Measurements from ENCODE around the gene COG3. TPM values are rescaled to one million over a fixed set of nuclear protein-coding genes. Genes with fewer than 3 reads are reported as not detected.
A peak's percentile ranks its signal among the peaks of the same experiment; 100 is the strongest.

The COG3 gene
- total RNA-seq, 1 experiment from 2014 or later: 15.2 TPM

GRCh38 chr13:45519493-45519892 is 54.8 kb downstream of the COG3 start:
- Histone ChIP-seq H3K9me3 (no peaks in the 10 kb centered on the region), H3K4me3 (no peak overlapping the region), H3K27me3 (no peaks in the 10 kb centered on the region), H3K36me3 (peaks cover 65% of the 10 kb centered on the region)
- no peak for DNase-seq

- DNase-seq: no peak
- Histone ChIP-seq H3K36me3 (peaks cover 59% of the 10 kb centered on the region), H3K9me3 (no peaks in the 10 kb centered on the region), H3K4me3 (no peak overlapping the region), H3K27me3 (no peaks in the 10 kb centered on the region)
Observed at GRCh38 chr13:45521297-45521696, 56.6 kb downstream of the COG3 start.

- Histone ChIP-seq H3K27me3 (no peaks in the 10 kb centered on the region), H3K4me3 (no peak overlapping the region), H3K36me3 (peaks cover 58% of the 10 kb centered on the region), H3K9me3 (no peaks in the 10 kb centered on the region)
- DNase-seq: no peak
Observed at GRCh38 chr13:45522571-45522970, 57.8 kb downstream of the COG3 start.

GRCh38 chr13:45527699-45528462 is 63.1 kb downstream of the COG3 start:
- Histone ChIP-seq H3K4me3 (no peak overlapping the region), H3K36me3 (peaks cover 64% of the 10 kb centered on the region), H3K27me3 (no peaks in the 10 kb centered on the region), H3K9me3 (no peaks in the 10 kb centered on the region)
- no peak for DNase-seq

- Histone ChIP-seq H3K4me3 (no peak overlapping the region), H3K27me3 (no peaks in the 10 kb centered on the region), H3K36me3 (peaks cover 61% of the 10 kb centered on the region), H3K9me3 (no peaks in the 10 kb centered on the region)
- DNase-seq: no peak
Observed at GRCh38 chr13:45529758-45530157, 65.0 kb downstream of the COG3 start.

- no peak for DNase-seq
- H3K36me3 ChIP-seq: peaks cover 44% of the 10 kb centered on the region
- no peaks in the 10 kb centered on the region for H3K27me3 ChIP-seq
- H3K9me3 ChIP-seq: no peaks in the 10 kb centered on the region
- H3K4me3 ChIP-seq: no peak overlapping the region
Observed at GRCh38 chr13:45534604-45535003, 69.9 kb downstream of the COG3 start.

GRCh38 chr13:45536224-45536623 is 71.5 kb downstream of the COG3 start:
- no peak for DNase-seq
- Histone ChIP-seq H3K4me3 (no peak overlapping the region), H3K27me3 (no peaks in the 10 kb centered on the region), H3K9me3 (no peaks in the 10 kb centered on the region), H3K36me3 (peaks cover 29% of the 10 kb centered on the region)

GRCh38 chr13:45537516-45537915 is 72.8 kb downstream of the COG3 start:
- H3K9me3 ChIP-seq: no peaks in the 10 kb centered on the region
- no peaks in the 10 kb centered on the region for H3K27me3 ChIP-seq
- no peak for DNase-seq
- peaks cover 24% of the 10 kb centered on the region for H3K36me3 ChIP-seq
- no peak overlapping the region for H3K4me3 ChIP-seq

- Histone ChIP-seq H3K27me3 (no peaks in the 10 kb centered on the region), H3K9me3 (no peaks in the 10 kb centered on the region), H3K4me3 (no peak overlapping the region), H3K36me3 (peaks cover 22% of the 10 kb centered on the region)
- no peak for DNase-seq
Observed at GRCh38 chr13:45538382-45538781, 73.6 kb downstream of the COG3 start.

- DNase-seq: no peak
- peaks cover 11% of the 10 kb centered on the region for H3K36me3 ChIP-seq
- H3K9me3 ChIP-seq: no peaks in the 10 kb centered on the region
- no peak overlapping the region for H3K4me3 ChIP-seq
- H3K27me3 ChIP-seq: no peaks in the 10 kb centered on the region
Observed at GRCh38 chr13:45540195-45540594, 75.5 kb downstream of the COG3 start.

- no peak for DNase-seq
- no peaks in the 10 kb centered on the region for H3K27me3 ChIP-seq
- peaks cover 4% of the 10 kb centered on the region for H3K36me3 ChIP-seq
- H3K9me3 ChIP-seq: no peaks in the 10 kb centered on the region
- no peak overlapping the region for H3K4me3 ChIP-seq
Observed at GRCh38 chr13:45540864-45541263, 76.1 kb downstream of the COG3 start.

- no peaks in the 10 kb centered on the region; the same call in 1 of the 2 replicates for H3K36me3 ChIP-seq
- no peak for DNase-seq
- H3K4me3 ChIP-seq: no peak overlapping the region
- H3K9me3 ChIP-seq: no peaks in the 10 kb centered on the region
- no peaks in the 10 kb centered on the region for H3K27me3 ChIP-seq
Observed at GRCh38 chr13:45541806-45542205, 77.1 kb downstream of the COG3 start.

GRCh38 chr13:45542391-45542790 is 77.7 kb downstream of the COG3 start:
- peak; percentile 50 for DNase-seq
- no peaks in the 10 kb centered on the region for H3K36me3 ChIP-seq

GRCh38 chr13:45542878-45543277 is 78.1 kb downstream of the COG3 start:
- H3K4me3 ChIP-seq: no peak overlapping the region
- no peaks in the 10 kb centered on the region for H3K36me3 ChIP-seq
- no peak for DNase-seq
- no peaks in the 10 kb centered on the region for H3K27me3 ChIP-seq
- no peaks in the 10 kb centered on the region for H3K9me3 ChIP-seq

More at GRCh38 chr13:45542391-45542790, 77.7 kb downstream of the COG3 start:
- Histone ChIP-seq H3K27me3 (no peaks in the 10 kb centered on the region), H3K4me3 (no peak overlapping the region), H3K9me3 (no peaks in the 10 kb centered on the region)

GRCh38 chr13:45544520-45544919 is 79.8 kb downstream of the COG3 start:
- no peak for DNase-seq
- H3K27me3 ChIP-seq: no peaks in the 10 kb centered on the region
- H3K9me3 ChIP-seq: no peaks in the 10 kb centered on the region
- H3K36me3 ChIP-seq: no peaks in the 10 kb centered on the region
- no peak overlapping the region for H3K4me3 ChIP-seq

- no peaks in the 10 kb centered on the region for H3K36me3 ChIP-seq
- H3K4me3 ChIP-seq: no peak overlapping the region
- no peaks in the 10 kb centered on the region for H3K9me3 ChIP-seq
- no peaks in the 10 kb centered on the region for H3K27me3 ChIP-seq
- no peak for DNase-seq
Observed at GRCh38 chr13:45545686-45546409, 81.1 kb downstream of the COG3 start.

GRCh38 chr13:45546410-45546765 is 81.6 kb downstream of the COG3 start:
- Histone ChIP-seq H3K36me3 (no peaks in the 10 kb centered on the region), H3K9me3 (no peaks in the 10 kb centered on the region), H3K4me3 (no peak overlapping the region), H3K27me3 (no peaks in the 10 kb centered on the region; the same call in 1 of the 2 replicates)
- DNase-seq: no peak

GRCh38 chr13:45548281-45548680 is 83.5 kb downstream of the COG3 start:
- DNase-seq: no peak
- Histone ChIP-seq H3K36me3 (no peaks in the 10 kb centered on the region), H3K4me3 (no peak overlapping the region), H3K27me3 (no peaks in the 10 kb centered on the region; the same call in 1 of the 2 replicates), H3K9me3 (no peaks in the 10 kb centered on the region)

Data from MG63 (cell line).